ENCODE measurements around the gene MAL. TPM values are rescaled to one million over a fixed set of nuclear protein-coding genes. Genes with fewer than 3 reads are reported as not detected.
A peak's percentile ranks its signal among the peaks of the same experiment; 100 is the strongest.

Gene MAL
- total RNA-seq, 1 experiment from 2014 or later, result not detected

DNA sequence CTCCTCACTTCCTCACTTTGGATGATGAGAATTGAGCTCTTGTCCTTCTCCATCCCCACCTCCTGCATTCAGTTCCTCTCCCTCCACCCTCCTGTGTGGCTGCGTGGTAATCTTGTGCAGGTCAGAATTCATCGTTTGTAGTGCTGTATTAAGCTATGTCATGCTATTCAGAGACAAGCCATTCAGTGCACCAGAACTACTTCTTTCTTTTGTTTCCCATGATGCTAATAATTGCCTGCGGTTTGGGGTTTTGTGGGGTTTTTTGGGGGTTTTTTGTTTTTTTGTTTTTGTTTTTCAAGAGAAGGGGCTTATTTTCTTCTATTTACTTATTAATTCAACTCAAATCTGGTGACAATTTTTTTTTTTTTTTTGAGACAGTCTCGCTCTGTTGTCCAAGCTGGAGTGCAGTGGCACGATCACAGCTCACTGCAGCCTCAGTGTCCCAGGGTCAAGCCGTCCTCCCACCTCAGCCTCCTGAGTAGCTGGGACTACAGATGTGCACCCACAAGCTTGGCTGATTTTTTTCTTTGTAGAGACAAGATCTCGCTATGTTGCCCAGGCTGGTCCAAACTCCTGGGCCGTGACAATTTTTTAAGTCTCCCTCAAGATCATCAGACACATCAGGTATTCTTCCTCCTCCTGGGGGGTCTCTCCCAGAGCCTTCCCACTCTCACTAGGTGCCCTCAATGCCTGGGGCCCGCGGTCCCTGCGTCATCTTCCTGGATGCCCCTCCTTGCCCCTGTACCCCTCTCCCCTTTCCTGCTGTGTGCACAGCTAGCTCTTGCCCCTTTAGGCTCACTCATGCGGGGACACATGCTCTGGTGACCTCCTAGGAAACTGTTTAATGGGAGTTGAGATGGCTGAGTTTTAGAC, 37.8 kb downstream of the MAL start:
- BruUV-seq (replicated peaks), result no TSS peak

DNA sequence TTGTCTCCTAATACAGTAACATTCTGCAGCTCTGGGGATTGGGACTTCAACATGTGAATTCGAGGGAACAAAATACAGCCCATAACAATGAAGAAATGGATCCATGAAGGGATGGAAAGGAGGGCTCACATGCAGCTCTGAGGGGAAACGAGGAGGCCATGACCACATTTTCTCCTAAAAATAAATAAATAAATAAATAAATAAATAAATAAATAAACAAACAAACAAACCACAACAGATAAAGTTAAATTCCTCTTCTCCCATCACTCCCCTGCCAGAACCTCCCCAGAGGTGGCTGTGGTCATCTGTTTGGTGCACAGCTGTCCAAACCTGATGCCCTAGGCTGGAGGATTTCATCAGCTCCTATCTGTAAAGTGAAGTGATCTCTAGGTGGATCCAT, 42.7 kb downstream of the MAL start:
- TF ChIP-seq, protein P1, sequence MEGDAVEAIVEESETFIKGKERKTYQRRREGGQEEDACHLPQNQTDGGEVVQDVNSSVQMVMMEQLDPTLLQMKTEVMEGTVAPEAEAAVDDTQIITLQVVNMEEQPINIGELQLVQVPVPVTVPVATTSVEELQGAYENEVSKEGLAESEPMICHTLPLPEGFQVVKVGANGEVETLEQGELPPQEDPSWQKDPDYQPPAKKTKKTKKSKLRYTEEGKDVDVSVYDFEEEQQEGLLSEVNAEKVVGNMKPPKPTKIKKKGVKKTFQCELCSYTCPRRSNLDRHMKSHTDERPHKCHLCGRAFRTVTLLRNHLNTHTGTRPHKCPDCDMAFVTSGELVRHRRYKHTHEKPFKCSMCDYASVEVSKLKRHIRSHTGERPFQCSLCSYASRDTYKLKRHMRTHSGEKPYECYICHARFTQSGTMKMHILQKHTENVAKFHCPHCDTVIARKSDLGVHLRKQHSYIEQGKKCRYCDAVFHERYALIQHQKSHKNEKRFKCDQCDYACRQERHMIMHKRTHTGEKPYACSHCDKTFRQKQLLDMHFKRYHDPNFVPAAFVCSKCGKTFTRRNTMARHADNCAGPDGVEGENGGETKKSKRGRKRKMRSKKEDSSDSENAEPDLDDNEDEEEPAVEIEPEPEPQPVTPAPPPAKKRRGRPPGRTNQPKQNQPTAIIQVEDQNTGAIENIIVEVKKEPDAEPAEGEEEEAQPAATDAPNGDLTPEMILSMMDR (IDR thresholded peaks at IDR 0.05; ENCODE audit: insufficient read depth in 1 of 2, low read depth in 1 of 2, low read length in 1 of 2, severe bottlenecking in 1 of 2, unreplicated experiment in 1 of 2), result no peak
- no peaks in the 10 kb centered on the region for H3K4me1 ChIP-seq
- no peak overlapping the region for H3K4me3 Mint-ChIP-seq (ENCODE audit: unreplicated experiment)
- H3K36me3 Mint-ChIP-seq (ENCODE audit: insufficient read depth, unreplicated experiment), result no peaks in the 10 kb centered on the region
- DNase-seq, result no peak
- peaks cover 10% of the 10 kb centered on the region for H3K27me3 Mint-ChIP-seq (ENCODE audit: insufficient read depth, unreplicated experiment)
- intact Hi-C loops (cut with micrococcal nuclease; ENCODE audit: unreplicated experiment), result no loop called here
- CTCF ChIA-PET, result no interaction called here
- no peaks in the 10 kb centered on the region for H3K9me3 ChIP-seq
- H3K4me3 ChIP-seq (ENCODE audit: low read depth, low read length), result no peak overlapping the region
- no peaks in the 10 kb centered on the region for H3K27me3 ChIP-seq (replicated peaks; ENCODE audit: control insufficient read depth, insufficient read depth, low read length)
- H3K4me1 Mint-ChIP-seq (ENCODE audit: low read depth, unreplicated experiment), result no peaks in the 10 kb centered on the region
- no peak overlapping the region for H3K27ac Mint-ChIP-seq (ENCODE audit: unreplicated experiment)
- no peaks in the 10 kb centered on the region for H3K9me3 Mint-ChIP-seq (ENCODE audit: unreplicated experiment)
- no peaks in the 10 kb centered on the region for H3K36me3 ChIP-seq (ENCODE audit: control insufficient read depth, insufficient read depth, low read length)
- BruUV-seq (replicated peaks), result no TSS peak
- POLR2A ChIA-PET, result no interaction called here

More for the DNA sequence above, 37.8 kb downstream of the MAL start:
- H3K36me3 ChIP-seq (ENCODE audit: control insufficient read depth, insufficient read depth, low read length), result no peaks in the 10 kb centered on the region
- no peaks in the 10 kb centered on the region for H3K4me1 Mint-ChIP-seq (ENCODE audit: low read depth, unreplicated experiment)
- ChIA-PET CTCF (interaction anchor here (0.7 to 1.0 kb wide), 3 partner anchors 10 to 52 kb away, joined by 3 read pairs; no protein-coding TSS in a partner anchor), POLR2A (no interaction called here)
- peaks cover 10% of the 10 kb centered on the region for H3K27me3 Mint-ChIP-seq (ENCODE audit: insufficient read depth, unreplicated experiment)
- H3K36me3 Mint-ChIP-seq (ENCODE audit: insufficient read depth, unreplicated experiment), result no peaks in the 10 kb centered on the region
- H3K27me3 ChIP-seq (replicated peaks; ENCODE audit: control insufficient read depth, insufficient read depth, low read length), result no peaks in the 10 kb centered on the region
- intact Hi-C loops (cut with micrococcal nuclease; ENCODE audit: unreplicated experiment), result no loop called here
- no peak overlapping the region for H3K4me3 ChIP-seq (ENCODE audit: low read depth, low read length)
- H3K4me1 ChIP-seq, result no peaks in the 10 kb centered on the region
- no peaks in the 10 kb centered on the region for H3K9me3 Mint-ChIP-seq (ENCODE audit: unreplicated experiment)
- no peaks in the 10 kb centered on the region for H3K9me3 ChIP-seq
- DNase-seq, result peak in 1 of 2 experiments; percentile 14
- TF ChIP-seq, protein P1 (IDR thresholded peaks at IDR 0.05; ENCODE audit: insufficient read depth in 1 of 2, low read depth in 1 of 2, low read length in 1 of 2, severe bottlenecking in 1 of 2, unreplicated experiment in 1 of 2), result no peak
- H3K27ac Mint-ChIP-seq (ENCODE audit: unreplicated experiment), result no peak overlapping the region
- no peak overlapping the region for H3K4me3 Mint-ChIP-seq (ENCODE audit: unreplicated experiment)

DNA sequence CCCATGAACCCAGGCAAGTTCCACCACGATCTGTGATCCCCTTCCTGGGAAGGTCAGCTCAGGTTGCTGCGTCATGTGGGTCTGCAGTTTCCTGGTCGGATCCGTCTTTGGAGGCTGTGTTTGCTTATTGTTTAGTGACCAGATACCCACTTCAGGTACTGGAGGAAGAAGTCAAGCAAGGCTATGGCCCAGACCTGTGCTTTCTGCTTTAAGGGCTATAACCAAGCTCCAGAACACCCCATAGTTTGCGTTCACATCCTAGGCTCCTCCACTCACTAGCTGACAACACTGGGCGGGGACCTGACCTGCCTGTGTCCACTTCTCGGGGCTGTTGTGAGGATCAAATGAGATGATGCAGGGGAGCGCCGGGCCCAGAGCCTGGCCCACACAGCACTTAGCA, 44.0 kb downstream of the MAL start:
- ChIA-PET POLR2A (no interaction called here), CTCF (no interaction called here)
- Mint-ChIP-seq H3K36me3 (ENCODE audit: insufficient read depth, unreplicated experiment) (no peaks in the 10 kb centered on the region), H3K27ac (ENCODE audit: unreplicated experiment) (no peak overlapping the region), H3K4me3 (ENCODE audit: unreplicated experiment) (no peak overlapping the region), H3K4me1 (ENCODE audit: low read depth, unreplicated experiment) (no peaks in the 10 kb centered on the region), H3K9me3 (ENCODE audit: unreplicated experiment) (no peaks in the 10 kb centered on the region), H3K27me3 (ENCODE audit: insufficient read depth, unreplicated experiment) (peaks cover 2% of the 10 kb centered on the region)
- H3K4me1 ChIP-seq, result no peaks in the 10 kb centered on the region
- no TSS peak for BruUV-seq (replicated peaks)
- TF ChIP-seq, protein P1 (IDR thresholded peaks at IDR 0.05; ENCODE audit: insufficient read depth in 1 of 2, low read depth in 1 of 2, low read length in 1 of 2, severe bottlenecking in 1 of 2, unreplicated experiment in 1 of 2), result no peak
- H3K27me3 ChIP-seq (replicated peaks; ENCODE audit: control insufficient read depth, insufficient read depth, low read length), result no peaks in the 10 kb centered on the region
- intact Hi-C loops (cut with micrococcal nuclease; ENCODE audit: unreplicated experiment), result no loop called here
- DNase-seq, result no peak
- no peaks in the 10 kb centered on the region for H3K9me3 ChIP-seq
- H3K4me3 ChIP-seq (ENCODE audit: low read depth, low read length), result no peak overlapping the region
- H3K36me3 ChIP-seq (ENCODE audit: control insufficient read depth, insufficient read depth, low read length), result no peaks in the 10 kb centered on the region

All from Caco-2 (cell line).